Natural killer cell (primary cell): Measurements from ENCODE around the gene ZNF121. TPM values are rescaled to one million over a fixed set of nuclear protein-coding genes. Genes with fewer than 3 reads are reported as not detected.

Experiments used
- ATAC-seq, 3 donors: fragments of 150-1000 bp in 2 of 3; fragments of 200-7000 bp in 1 of 3; cut with Tn5 transposase; 1 replicate in 1 of 3; 2 replicates in 2 of 3; pipeline ENCODE4 v1.10.0; 2021; ENCODE audit warnings: mild to moderate bottlenecking in 2 of 3, moderate library complexity in 2 of 3
- DNase-seq, 2 donors: peaks; one replicate each; pipeline versions ENCODE4 v3.0.0 to v3.0.0-alpha.2; 2013 to 2021; ENCODE audit warnings: mixed read lengths in 1 of 2
- H3K27ac ChIP-seq: one replicate; pipeline ENCODE4 v1.5.1; 2013; ENCODE audit warnings: mild to moderate bottlenecking, low read length
- H3K27me3 ChIP-seq: one replicate; pipeline ENCODE4 v1.6.1; 2013; ENCODE audit warnings: low read length; ENCODE audit not compliant: control insufficient read depth, insufficient read depth
- H3K36me3 ChIP-seq: one replicate; pipeline ENCODE4 v1.6.1; 2013; ENCODE audit warnings: low read length; ENCODE audit not compliant: control insufficient read depth, insufficient read depth
- H3K4me1 ChIP-seq: one replicate; pipeline ENCODE4 v1.6.1; 2013; ENCODE audit warnings: low read length; ENCODE audit not compliant: control insufficient read depth, insufficient read depth
- H3K4me3 ChIP-seq: one replicate; pipeline ENCODE4 v1.5.1; 2013; ENCODE audit warnings: low read length
- H3K9me3 ChIP-seq: one replicate; pipeline ENCODE4 v1.6.1; 2013; ENCODE audit warnings: low read length; ENCODE audit not compliant: control insufficient read depth, insufficient read depth
- H3K27ac Mint-ChIP-seq, 2 donors: one replicate each; pipeline ENCODE4 v1.8.0; 2022; ENCODE audit warnings: mild to moderate bottlenecking in 2 of 2, mixed read lengths in 2 of 2, moderate library complexity in 1 of 2
- H3K27me3 Mint-ChIP-seq, 2 donors: one replicate each; pipeline ENCODE4 v1.8.0; 2022; ENCODE audit warnings: low read depth in 2 of 2, mixed read lengths in 2 of 2
- H3K36me3 Mint-ChIP-seq: one replicate; pipeline ENCODE4 v1.8.0; 2022; ENCODE audit warnings: mixed read lengths
- H3K4me1 Mint-ChIP-seq, 2 donors: one replicate each; pipeline ENCODE4 v1.8.0; 2022; ENCODE audit warnings: mixed read lengths in 2 of 2
- H3K4me3 Mint-ChIP-seq: one replicate; pipeline ENCODE4 v1.8.0; 2022; ENCODE audit warnings: mild to moderate bottlenecking, moderate library complexity, mixed read lengths
- H3K9me3 Mint-ChIP-seq, 2 donors: one replicate each; pipeline ENCODE4 v1.8.0; 2022; ENCODE audit warnings: mixed read lengths in 2 of 2
- CTCF ChIP-seq: fragments of 200-600 bp; IDR thresholded peaks from one replicate; pipeline ENCODE4 v1.8.0; 2022; ENCODE audit warnings: antibody characterized with exemption
- WGBS: methylation state at CpG from one replicate; pipeline ENCODE4 v1.1.7; 2013; ENCODE audit warnings: missing lambda C conversion rate; ENCODE audit not compliant: insufficient coverage; 5-methylcytosine and 5-hydroxymethylcytosine counted together
- intact Hi-C: fragments of 100-400 bp; cut with micrococcal nuclease; formaldehyde crosslinking; loops from one replicate; pipeline ENCODE4 v1.14.2; 2022
- total RNA-seq, 4 donors: library from RNA; stranded (reverse); fragments of 120-200 nt in 1 of 4; gene quantifications; one replicate each; pipeline versions ENCODE4 v1.2.3 to v1.2.4, GENCODE V29; 2013 to 2022

Gene ZNF121
- total RNA-seq, 3 donors from 2014 or later (not counting 1 experiment from before 2014, with no cell fraction given): 32.9 to 35.7 (median 33.1) TPM

- no peak for ATAC-seq
- peaks cover 68% of the 10 kb centered on the region for H3K9me3 ChIP-seq
- 100% methylated on average over 1 of the region's 5 CpGs for WGBS
These were observed 55.5 kb downstream of the ZNF121 start for GRCh38 chr19:9528757-9529336.

GRCh38 chr19:9523885-9524474 is 60.3 kb downstream of the ZNF121 start:
- intact Hi-C loops: loop anchor here (5.0 kb wide), 1 partner anchor 43 kb away; no protein-coding TSS in a partner anchor
- peaks cover 79% of the 10 kb centered on the region for H3K9me3 ChIP-seq

More at GRCh38 chr19:9528757-9529336, 55.5 kb downstream of the ZNF121 start:
- H3K4me1 Mint-ChIP-seq: no peaks in the 10 kb centered on the region
- no peak overlapping the region for H3K27ac Mint-ChIP-seq
- no peaks in the 10 kb centered on the region for H3K27me3 ChIP-seq
- peaks cover 13 to 29% of the 10 kb centered on the region in 2 donors for H3K9me3 Mint-ChIP-seq
- peaks cover 73% of the 10 kb centered on the region for H3K36me3 Mint-ChIP-seq
- H3K4me1 ChIP-seq: no peaks in the 10 kb centered on the region
- no peak overlapping the region for H3K4me3 ChIP-seq
- H3K27ac ChIP-seq: no peak overlapping the region
- no peak overlapping the region for H3K4me3 Mint-ChIP-seq
- no peaks in the 10 kb centered on the region for H3K27me3 Mint-ChIP-seq
- TF ChIP-seq CTCF: no peak
- peaks cover 54% of the 10 kb centered on the region for H3K36me3 ChIP-seq
- intact Hi-C loops: no loop called here
- DNase-seq: no peak

More at GRCh38 chr19:9523885-9524474, 60.3 kb downstream of the ZNF121 start:
- TF ChIP-seq CTCF: no peak
- H3K27ac ChIP-seq: no peak overlapping the region
- peaks cover 9% of the 10 kb centered on the region for H3K36me3 ChIP-seq
- no CpG with 5 or more reads among the region's 1 CpG for WGBS
- no peak overlapping the region for H3K4me3 ChIP-seq
- no peaks in the 10 kb centered on the region for H3K4me1 ChIP-seq
- Mint-ChIP-seq H3K4me3 (no peak overlapping the region), H3K27me3 (no peaks in the 10 kb centered on the region), H3K4me1 (no peaks in the 10 kb centered on the region), H3K36me3 (peaks cover 53% of the 10 kb centered on the region), H3K9me3 (peaks cover 9 to 35% of the 10 kb centered on the region in 2 donors), H3K27ac (no peak overlapping the region)
- no peak for DNase-seq
- no peak for ATAC-seq
- H3K27me3 ChIP-seq: no peaks in the 10 kb centered on the region

Other genes with a start within 250 kb of the ZNF121 start
- 1 to 10 TPM in 2 of 3 donors, under 1 TPM in 1; 0.31 to 1.5 (median 1.2) TPM for gene ZNF177, start 221.5 kb downstream of the ZNF121 start, total RNA-seq
- 100 to 1,000 TPM in 2 of 3 donors, 10 to 100 TPM in 1; 89.9 to 108 (median 104) TPM for gene ZNF266, start 148.9 kb downstream of the ZNF121 start, total RNA-seq
- not detected for gene ZNF560, start 85.9 kb downstream of the ZNF121 start, total RNA-seq
- 10 to 100 TPM; 14.1 to 17.3 (median 14.4) TPM for gene ZNF426, start 45.9 kb downstream of the ZNF121 start, total RNA-seq
- gene ZNF561, start 36.7 kb upstream of the ZNF121 start, total RNA-seq: 10 to 100 TPM; 32.2 to 47.3 (median 36.9) TPM
- gene ZNF562, start 90.6 kb upstream of the ZNF121 start, total RNA-seq: 10 to 100 TPM; 21.6 to 25.3 (median 23.1) TPM
- 10 to 100 TPM in 2 of 3 donors, 1 to 10 TPM in 1; 9.8 to 15.6 (median 12.8) TPM for gene ZNF846, start 184.2 kb upstream of the ZNF121 start, total RNA-seq
- gene FBXL12, start 234.6 kb upstream of the ZNF121 start, total RNA-seq: 10 to 100 TPM; 36.9 to 46.8 (median 43.6) TPM
- 100 to 1,000 TPM; 193 to 239 (median 194) TPM for gene UBL5, start 243.4 kb upstream of the ZNF121 start, total RNA-seq